Fibroblast of mammary gland (primary cell): ENCODE data around the gene KRTAP4-9.
A peak's percentile ranks its signal among the peaks of the same experiment; 100 is the strongest.
"Not testable (repeated sequence)": the region's sequence is repeated elsewhere in the genome, so short reads cannot be mapped to it uniquely, and the experiment has no call there.

Experiments
- DNase-seq: peaks from one replicate; pipeline ENCODE4 v3.0.0-alpha.2; 2010; ENCODE audit warnings: low read depth
- H3K4me3 ChIP-seq: 2 replicates; pipeline ENCODE4 v1.5.1; 2011; ENCODE audit warnings: low read depth, mild to moderate bottlenecking, low read length, moderate library complexity; ENCODE audit not compliant: control insufficient read depth
- CTCF ChIP-seq: conservative IDR thresholded peaks from 2 replicates; pipeline ENCODE4 v1.5.1; 2011; ENCODE audit warnings: low read depth, low read length, inconsistent platforms; ENCODE audit not compliant: control insufficient read depth, insufficient read depth

Gene KRTAP4-9

GRCh38 chr17:41111151-41111885, 6.1 kb downstream of the KRTAP4-9 start:
- no peak for TF ChIP-seq CTCF
- no peak overlapping the region for H3K4me3 ChIP-seq
- no peak for DNase-seq

GRCh38 chr17:41116297-41116696, 11.1 kb downstream of the KRTAP4-9 start:
- H3K4me3 ChIP-seq = no peak overlapping the region
- no peak for TF ChIP-seq CTCF
- no peak for DNase-seq

- DNase-seq, H3K4me3 ChIP-seq: not testable (repeated sequence)
These were observed 12.7 kb downstream of the KRTAP4-9 start, which contains the start of gene KRTAP4-11 for GRCh38 chr17:41117846-41118386. Gene KRTAP4-11 (minus strand): TSS chr17:41118373. CDS start chr17:41118315, 58 bp downstream.

- H3K4me3 ChIP-seq = no peak overlapping the region
- no peak for TF ChIP-seq CTCF
- DNase-seq = peak; percentile 14
These were observed 13.5 kb downstream of the KRTAP4-9 start for GRCh38 chr17:41118721-41119120.

- peak; percentile 18 for DNase-seq
- not testable (repeated sequence) for H3K4me3 ChIP-seq
These were observed 14.8 kb downstream of the KRTAP4-9 start for GRCh38 chr17:41119696-41120690.

GRCh38 chr17:41121742-41122141, 16.6 kb downstream of the KRTAP4-9 start:
- no peak overlapping the region for H3K4me3 ChIP-seq
- DNase-seq = no peak
- no peak for TF ChIP-seq CTCF

GRCh38 chr17:41123292-41123990, 18.3 kb downstream of the KRTAP4-9 start:
- not testable (repeated sequence) for DNase-seq, H3K4me3 ChIP-seq

- DNase-seq, H3K4me3 ChIP-seq: not testable (repeated sequence)
These were observed 18.8 kb downstream of the KRTAP4-9 start, which contains the start of gene KRTAP4-12 for GRCh38 chr17:41123991-41124371. Gene KRTAP4-12 (minus strand): TSS chr17:41124182. CDS start chr17:41124122, 60 bp downstream.
